Germinal center (tissue), 1 donor: ENCODE measurements around the gene TM9SF1.
"Not testable (repeated sequence)": the region's sequence is repeated elsewhere in the genome, so short reads cannot be mapped to it uniquely, and the experiment has no call there.

ENCODE experiments used
- DNase-seq: peaks from one replicate; pipeline ENCODE4 v3.0.0; 2012; ENCODE audit warnings: mixed read lengths, low spot score

The TM9SF1 gene

DNA sequence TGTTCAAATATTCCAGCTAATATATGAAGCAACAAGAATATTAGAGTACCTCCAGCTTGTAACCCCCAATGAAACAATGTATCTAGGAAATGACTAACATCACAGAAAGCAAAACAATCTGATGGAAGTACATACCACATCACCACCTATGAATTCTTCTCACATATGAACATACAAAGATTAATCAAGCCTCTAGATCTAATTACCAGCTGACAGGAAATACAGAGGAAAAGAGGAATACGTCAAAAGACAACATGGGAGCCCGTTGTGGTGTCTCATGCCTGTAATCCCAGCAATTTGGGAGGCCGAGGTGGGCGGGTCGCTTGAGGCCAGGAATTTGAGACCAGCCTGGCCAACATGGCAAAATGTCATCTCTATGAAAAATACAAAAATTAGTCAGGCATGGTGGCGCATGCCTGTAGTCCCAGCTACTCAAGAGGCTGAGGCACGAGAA is 29.4 kb upstream of the TM9SF1 start:
- DNase-seq = no peak

DNA sequence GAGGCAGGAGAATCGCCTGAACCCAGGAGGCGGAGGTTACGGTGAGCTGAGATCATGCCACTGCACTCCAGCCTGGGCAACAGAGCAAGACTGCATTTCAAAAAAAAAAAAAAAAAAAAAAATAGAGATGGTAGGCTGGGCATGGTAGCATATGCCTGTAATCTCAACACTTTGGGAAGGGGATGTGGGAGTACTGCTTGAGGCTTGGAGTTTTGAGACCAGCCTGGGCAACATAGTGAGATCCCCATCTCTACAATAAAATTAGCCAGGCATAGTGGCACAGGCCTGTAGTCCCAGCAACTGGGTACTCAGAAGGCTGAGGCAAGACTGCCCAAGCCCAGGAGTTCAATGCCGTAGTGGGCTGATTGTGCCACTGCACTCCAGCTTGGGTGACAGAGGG is 27.7 kb upstream of the TM9SF1 start:
- not testable (repeated sequence) for DNase-seq

DNA sequence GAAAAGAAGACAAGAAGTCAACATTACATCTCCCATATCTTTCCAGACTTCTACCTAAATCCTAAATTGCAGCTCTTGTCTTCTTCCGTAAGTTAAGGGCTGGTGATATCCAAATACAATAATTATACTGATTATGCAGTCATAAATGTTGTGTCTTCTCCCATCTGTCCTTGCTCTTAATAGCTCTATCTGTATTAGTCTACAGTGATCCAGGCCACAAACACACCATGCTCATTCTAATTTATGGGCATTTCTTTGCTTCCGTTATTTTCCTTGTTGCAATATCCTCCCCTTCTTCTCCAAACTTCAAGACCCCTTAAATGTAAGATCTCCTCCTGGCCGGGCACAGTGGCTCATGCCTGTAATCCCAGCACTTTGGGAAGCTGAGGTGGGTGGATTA is 24.3 kb upstream of the TM9SF1 start:
- DNase-seq = no peak

DNA sequence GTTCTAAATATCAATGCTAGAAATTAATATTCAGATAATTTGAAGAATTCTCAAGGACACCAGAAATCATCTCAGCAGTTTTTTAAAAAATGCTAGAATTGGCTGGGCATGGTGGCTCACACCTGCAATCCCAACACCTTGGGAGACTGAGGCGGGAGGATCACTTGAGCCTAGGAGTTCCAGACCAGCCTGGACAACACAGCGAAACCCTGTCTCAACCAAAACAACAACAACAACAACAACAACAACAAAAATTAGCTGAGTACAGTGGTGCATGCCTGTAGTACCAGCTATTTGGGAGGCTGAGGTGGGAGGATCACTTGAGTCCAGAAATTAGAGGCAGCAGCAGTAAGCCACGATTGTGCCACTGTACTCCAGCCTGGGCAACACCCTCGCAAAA is 23.8 kb upstream of the TM9SF1 start:
- no peak for DNase-seq

DNA sequence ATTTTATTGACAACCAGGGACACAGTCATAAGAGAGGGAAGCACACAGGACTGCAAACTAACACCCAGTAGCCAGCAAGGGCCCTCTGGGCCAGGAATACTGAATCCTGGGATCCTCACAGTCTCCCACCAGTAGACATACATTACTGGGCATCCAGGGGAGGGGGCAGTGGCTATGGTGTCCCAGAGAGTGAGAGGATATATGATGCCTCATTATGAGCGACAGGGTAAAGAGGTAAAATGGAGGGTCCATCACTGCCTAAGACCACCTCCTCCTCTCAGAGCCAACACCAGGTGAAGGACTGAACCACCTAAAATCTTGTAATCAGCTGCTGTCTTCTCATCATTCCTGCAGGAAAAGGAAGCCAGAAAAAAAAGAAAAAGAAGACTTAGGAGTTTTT is 21.6 kb upstream of the TM9SF1 start:
- DNase-seq = not testable (repeated sequence)

DNA sequence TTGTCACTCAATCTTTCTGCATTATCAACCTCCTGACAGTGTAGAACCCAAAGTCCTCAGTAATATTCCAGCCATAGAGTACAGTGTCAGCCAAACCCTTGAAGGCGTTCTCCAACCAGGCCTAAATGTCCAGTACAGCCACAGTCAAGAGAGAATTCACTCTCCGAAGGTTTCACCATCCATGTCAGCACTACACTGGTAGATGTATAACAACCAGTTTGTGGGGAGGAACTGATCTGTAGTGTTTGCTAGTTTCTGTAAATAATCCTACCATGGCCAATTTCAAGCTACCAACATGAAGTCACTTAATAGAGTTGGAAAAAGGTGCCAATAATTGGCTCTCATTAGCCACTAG is 21.1 kb upstream of the TM9SF1 start:
- DNase-seq = no peak

DNA sequence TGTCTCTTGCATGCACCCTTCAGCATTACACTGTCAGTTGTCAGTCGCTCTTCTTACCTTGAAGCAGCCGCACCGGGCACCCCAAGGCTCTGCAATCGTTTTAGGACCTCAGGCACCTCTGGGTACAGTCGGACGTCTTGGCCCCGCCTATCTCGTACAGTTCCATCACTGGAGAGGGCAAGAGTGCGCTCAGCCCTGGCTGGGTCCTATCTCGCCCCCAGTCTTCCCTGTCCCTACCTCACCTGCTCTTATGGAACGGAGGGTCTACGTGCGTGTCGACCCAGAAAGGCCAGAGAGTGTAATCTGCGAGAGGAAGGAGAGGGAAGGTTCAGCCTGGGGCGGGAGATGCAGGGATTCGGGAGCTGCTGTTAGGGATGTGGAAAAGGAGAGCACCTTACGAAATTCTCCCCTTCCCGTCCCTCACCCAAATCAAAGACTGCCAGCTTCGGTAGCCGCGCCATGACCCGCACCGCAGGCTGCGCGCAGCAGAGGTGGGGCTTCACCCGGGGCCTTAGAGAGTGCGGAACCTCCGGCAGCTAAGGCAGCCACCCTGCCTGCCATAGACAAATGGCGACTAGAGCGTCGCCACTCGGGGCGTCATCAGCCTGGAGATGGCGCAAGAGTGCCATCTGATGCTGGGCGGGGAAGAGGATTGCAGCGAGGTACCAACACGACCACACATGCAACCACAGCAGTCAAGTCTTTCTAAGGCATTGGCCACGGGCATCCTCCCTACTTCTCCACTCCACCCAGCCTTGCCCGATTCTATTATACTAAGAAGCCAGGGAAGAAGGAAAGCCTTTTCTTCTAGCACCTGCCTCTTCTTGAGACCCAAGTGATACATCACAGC is 20.5 kb upstream of the TM9SF1 start, which contains the start of gene MDP1:
Gene MDP1, minus strand, starts transcription at position 572 of the 850 bp plus-strand sequence. Its CDS starts 111 bp downstream, at position 461.
- peak; percentile 93 for DNase-seq

DNA sequence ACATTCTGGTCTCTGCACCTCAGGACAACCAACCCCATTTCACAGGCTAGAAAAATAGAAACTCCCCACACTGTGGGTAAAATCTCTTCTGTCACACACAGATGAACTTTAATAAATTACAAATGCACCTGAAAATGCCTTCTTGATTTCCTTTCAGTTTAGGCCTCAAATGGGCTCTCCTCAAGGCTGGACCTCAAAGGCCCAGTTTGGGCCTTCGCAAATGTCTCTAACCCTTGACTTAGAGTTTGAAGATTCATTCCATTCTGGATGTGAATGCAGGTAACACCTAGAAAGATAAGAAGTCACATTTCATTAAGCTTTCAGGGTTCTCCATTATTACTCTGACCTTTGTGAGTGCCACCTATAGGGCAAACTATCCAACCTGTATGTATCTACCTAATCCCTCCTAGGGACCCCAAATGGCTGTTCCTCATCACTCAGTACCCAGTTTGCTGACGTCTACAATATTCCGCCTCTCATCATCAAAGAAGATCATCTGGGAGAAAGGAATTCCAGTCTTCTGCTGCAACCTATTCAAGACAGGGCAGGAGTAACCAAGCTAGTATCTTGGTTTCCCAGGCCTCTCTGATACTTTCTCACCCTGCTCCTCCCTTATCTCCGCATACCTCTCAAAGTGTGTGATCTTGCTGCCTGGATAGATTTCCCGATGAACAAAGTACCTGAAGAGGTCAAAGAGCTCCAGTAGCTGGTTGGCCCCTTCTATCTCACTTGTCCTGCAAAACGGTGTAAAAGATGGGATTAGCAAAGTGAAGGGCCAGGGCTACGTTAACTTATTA is 18.8 kb upstream of the TM9SF1 start:
- DNase-seq = peak; percentile 14

DNA sequence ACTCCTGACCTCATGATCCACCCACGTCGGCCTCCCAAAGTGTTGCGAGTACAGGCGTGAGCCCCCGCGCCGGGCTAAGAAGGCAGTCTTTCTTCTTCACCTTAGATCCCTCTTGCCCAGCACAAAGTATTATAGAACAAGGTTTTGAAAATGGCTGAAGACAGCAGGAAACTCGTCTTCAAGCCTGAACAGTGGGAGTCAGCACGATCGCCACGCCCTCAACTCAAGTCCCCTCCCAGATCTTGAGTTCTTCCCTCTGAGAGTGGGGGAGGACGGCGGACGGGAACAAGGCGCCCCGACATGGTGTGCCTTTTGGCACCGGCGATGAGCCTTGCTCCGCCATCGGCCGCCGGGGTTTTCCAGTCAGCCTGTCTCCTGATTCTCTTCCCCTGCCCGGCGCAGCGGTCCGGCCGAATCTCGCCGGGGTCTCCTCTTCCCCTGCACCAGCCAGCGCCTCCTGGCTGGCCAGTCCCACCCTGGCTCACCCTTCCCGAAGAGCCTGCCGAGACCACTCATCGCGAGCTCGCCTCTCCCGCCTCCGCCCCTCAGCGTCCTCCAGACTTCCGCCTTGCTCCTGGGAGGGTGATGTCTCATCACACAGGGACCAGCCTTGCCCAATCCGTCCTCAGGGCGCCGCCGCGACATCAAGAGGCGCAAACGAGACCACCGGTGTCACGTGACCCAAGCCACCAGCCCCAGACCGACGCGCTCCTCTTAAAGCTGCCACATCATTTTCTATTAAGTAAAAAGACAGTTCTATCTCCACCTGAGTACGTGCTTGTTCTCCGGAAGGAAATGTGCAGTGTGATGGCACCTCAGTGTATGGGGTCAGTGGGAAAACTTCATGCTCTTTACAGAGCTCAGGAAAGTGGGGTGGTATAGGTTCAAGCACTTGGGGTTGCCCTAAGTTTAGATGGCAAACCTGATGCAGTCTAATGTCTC is 18.0 kb upstream of the TM9SF1 start, which contains the start of gene CHMP4A:
Gene CHMP4A, minus strand, starts transcription at position 565 of the 942 bp plus-strand sequence. Its CDS starts 49 bp downstream, at position 516.
- DNase-seq = peak; percentile 97

DNA sequence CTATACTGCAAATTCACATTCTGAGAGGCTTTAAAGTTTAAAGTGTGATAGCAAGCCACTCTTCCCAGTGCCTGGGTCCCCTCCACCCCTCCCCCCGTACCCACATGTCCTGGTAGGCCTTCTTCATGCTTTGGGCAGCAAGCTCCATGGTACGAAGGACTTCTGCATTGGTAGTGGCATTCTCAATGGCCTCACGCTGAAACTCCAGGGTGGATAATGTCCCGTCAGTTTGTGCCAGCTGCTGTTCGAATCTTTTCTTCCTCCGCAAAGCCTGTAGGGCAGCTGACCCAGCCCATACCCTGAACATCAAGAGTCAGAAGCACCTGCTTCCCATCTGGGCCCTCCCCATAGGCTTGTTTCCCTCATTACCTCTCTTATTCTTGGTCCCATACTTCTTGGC is 16.1 kb upstream of the TM9SF1 start:
- no peak for DNase-seq

DNA sequence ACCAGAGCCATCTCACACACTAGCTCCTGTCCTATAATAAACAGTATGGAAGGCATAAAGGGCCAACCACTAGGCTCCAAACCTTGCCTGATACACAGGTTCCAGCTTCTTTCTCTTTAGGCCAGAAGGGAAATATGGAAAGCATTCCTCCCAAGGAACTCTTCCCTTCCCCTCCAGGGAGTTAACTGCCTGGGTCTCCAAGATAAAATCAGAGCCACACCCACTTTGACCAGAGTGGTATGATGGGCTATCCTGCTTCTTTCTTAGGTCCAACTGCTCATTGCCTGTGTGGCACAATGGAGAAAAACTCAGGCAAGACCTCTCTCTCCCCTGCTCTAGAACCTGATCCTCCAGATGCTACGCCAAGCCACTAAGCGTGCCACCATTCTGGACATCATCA is 12.4 kb upstream of the TM9SF1 start:
- no peak for DNase-seq

DNA sequence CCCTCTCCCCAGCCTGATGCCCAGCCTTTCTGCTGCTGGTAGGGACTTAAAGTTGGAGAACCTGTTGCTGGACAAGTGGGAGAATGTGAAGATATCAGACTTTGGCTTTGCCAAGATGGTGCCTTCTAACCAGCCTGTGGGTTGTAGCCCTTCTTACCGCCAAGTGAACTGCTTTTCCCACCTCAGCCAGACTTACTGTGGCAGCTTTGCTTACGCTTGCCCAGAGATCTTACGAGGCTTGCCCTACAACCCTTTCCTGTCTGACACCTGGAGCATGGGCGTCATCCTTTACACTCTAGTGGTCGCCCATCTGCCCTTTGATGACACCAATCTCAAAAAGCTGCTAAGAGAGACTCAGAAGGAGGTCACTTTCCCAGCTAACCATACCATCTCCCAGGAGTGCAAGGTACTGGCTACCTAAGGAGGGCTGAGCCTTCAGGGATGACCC is 11.9 kb upstream of the TM9SF1 start:
- DNase-seq = no peak

DNA sequence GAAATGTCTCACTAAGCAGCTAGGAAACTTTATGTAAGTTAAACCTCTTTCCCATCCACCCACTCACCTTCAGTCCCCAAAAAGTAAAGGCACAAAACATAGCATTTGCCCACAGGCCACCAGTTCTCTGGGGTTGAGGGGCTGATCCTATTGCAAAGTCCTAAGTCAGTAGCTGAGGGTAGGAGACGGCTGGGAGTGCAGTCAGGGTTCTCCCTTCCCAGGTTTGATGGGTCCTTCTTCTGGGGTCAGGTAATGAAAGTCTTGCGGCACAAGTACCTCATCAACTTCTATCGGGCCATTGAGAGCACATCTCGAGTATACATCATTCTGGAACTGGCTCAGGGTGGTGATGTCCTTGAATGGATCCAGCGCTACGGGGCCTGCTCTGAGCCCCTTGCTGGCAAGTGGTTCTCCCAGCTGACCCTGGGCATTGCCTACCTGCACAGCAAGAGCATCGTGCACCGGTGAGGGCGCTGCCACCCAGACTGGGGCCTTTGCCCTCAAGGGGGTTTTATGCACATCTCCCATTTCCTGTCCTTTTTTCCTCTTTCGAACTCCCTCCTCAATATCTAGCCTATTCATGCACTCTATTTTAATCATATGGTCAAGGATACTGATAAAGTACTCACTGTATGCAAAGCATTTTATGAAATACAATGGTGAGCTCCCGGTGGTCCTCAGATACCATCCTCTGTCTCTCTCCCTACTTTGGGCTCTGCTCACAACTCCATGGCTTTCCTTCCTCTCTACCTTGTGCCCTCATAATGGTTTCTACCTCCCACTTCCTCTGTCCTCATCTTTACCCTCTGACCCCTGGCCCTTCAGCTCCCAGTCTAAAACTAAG is 11.2 kb upstream of the TM9SF1 start:
- DNase-seq = no peak

DNA sequence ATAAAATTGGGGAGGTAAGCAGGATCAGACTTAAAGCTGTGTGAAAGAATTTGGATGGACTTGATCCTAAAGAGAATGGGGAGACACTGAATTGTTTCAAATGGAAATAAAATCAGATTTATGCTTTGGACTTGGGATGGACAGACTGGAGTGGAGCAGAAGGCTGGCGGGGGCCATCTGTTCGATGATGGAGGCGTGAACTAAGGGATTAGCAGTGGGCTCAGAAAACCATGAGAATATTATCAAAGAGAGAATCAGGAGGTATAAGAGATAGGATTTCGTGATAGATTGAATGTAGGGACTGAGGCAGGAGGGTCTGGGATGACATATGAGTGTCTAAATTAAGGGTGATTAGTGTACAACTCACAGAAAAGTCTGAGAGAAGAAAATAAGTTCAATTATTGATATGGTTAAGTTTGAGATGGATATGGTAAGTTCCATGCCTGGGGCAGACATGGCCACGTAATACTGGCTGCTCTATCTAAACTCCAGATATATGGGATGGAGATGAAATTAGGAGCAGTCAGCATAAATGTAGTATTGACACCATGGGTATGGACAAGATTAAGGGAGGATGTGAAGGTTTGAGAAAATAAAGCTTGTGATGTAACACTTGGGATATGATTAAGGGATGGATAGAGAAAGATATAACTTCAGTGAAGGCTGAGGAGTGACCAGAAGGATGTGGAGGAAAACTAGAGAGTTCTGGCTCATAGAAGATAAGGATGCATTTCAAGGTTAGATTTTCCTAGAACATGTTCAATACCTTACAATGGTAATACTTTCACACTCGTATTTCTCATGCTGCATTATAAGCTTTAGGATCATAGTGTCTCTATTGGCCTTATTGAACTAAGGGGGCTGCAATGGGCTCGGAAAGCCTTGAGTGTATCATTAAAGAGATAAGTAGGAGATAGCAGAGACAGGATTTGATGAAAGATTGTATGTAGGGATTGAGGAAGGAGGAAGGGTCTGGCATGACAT is 9.2 kb upstream of the TM9SF1 start:
- no peak for DNase-seq

DNA sequence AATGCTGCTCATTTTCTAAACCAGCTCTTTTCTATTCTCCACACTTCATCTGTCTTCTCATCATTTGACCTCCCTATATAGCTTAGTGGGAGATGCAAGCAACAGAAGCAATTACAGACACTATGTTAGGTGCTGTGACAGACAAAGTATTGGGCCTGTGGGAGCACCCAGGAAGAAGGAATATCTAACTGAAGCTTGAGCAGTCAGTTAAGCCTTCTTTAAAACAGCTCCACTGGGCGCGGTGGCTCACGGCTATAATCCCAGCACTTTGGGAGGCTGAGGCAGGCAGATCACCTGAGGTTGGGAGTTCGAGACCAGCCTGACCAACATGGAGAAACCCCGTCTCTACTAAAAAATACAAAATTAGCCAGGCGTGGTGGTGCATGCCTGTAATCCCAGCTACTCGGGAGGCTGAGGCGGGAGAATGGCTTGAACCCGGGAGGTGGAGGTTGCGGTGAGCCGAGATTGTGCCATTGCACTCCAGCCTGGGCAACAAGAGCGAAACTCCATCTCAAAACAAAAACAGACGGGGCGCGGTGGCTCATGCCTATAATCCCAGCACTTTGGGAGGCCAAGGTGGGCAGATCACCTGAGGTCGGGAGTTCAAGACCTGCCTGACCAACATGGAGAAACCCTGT is 8.1 kb upstream of the TM9SF1 start:
- DNase-seq = not testable (repeated sequence)

DNA sequence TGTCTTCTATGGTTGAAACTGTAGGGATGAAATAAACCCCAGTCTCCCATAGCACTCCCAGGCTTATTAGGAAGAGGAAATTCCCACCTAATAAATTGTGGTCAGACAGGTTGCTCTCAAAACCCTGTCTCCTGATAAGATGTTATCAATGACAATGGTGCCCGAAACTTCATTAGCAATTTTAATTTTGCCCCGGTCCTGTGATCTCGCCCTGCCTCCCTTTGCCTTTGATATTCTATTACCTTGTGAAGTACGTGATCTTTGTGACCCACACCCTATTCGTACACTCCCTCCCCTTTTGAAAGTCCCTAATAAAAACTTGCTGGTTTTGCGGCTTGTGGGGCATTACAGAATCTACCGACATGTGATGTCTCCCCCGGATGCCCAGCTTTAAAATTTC is 7.3 kb upstream of the TM9SF1 start:
- not testable (repeated sequence) for DNase-seq

DNA sequence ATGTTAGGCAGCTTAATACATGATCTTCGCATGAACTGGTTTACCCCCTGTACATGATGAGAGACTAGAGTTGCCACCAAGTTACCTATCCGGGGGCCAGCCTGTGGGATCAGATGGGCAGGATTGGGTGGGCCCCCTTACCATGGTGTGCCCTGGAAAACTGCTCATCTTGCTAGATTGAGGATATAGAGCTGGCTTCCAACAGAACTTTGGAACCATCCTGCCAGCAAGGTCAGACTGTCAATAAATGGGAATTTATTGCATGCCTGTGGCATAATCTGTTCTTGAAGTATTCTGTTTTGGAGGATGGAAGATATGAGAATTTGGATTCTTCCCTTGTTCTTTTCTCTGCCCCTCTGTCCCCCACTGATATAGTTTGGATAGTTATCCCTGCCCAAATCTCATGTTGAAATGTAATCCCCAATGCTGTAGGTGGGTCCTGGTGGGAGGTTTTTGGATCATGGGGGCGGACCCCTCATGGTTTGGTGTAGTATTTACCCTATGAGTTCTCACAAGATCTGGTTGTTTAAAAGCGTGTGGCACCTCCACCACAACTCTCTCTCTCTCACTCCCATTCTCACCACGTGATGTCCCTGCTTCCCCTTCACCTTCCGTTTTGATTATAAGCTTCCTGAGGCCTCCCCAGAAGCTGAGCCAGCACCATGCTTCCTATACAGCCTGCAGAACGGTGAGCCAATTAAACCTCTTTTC is 3.7 kb upstream of the TM9SF1 start:
- DNase-seq = no peak

DNA sequence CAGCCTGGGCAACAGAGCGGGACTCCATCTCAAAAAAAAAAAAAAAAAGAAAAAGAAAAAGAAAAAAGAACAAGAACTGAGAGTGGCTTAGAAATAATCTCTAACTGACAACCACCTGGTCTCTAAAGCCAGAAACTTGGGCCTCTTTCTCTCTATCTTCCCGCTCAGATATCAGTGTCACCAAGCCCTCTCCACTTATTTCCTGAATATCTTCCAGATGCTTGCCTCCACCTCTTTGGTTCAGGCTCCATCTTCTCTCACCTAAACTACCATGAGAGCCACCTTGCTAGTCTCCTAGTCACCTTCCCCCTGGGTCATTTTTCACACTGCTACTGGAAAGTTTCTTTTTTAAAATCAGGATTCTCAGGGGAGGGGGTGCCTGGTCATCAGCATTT is 1.8 kb upstream of the TM9SF1 start:
- no peak for DNase-seq
